Smooth muscle cell (in vitro differentiated cells): Measurements from ENCODE around the gene SCN2A. TPM values are rescaled to one million over a fixed set of nuclear protein-coding genes. Genes with fewer than 3 reads are reported as not detected.

Experiments used
- DNase-seq: peaks from one replicate; lab custom pipeline; 2025; ENCODE audit not compliant: unreplicated experiment; lab: John Stamatoyannopoulos, UW
- H2AFZ ChIP-seq: fragments of 200-600 bp; sonication (generic); 2 replicates; pipeline ENCODE4 v1.6.0; 2016; ENCODE audit warnings: antibody characterized with exemption, low read depth, mild to moderate bottlenecking
- H3F3A ChIP-seq: fragments of 200-600 bp; sonication (generic); 2 replicates; pipeline ENCODE4 v1.6.0; 2017; ENCODE audit warnings: antibody characterized with exemption, low read depth
- H3K27ac ChIP-seq: fragments of 200-600 bp; sonication (generic); 2 replicates; pipeline ENCODE4 v1.5.1; 2016; ENCODE audit warnings: low read depth, mild to moderate bottlenecking
- H3K27me3 ChIP-seq: fragments of 200-600 bp; sonication (generic); 2 replicates; pipeline ENCODE4 v1.6.1; 2016; ENCODE audit warnings: low read depth, mild to moderate bottlenecking
- H3K36me3 ChIP-seq: fragments of 200-600 bp; sonication (generic); 2 replicates; pipeline ENCODE4 v1.5.1; 2016; ENCODE audit warnings: low read depth
- H3K4me1 ChIP-seq: fragments of 200-600 bp; sonication (generic); 2 replicates; pipeline ENCODE4 v1.5.1; 2016; ENCODE audit warnings: low read depth
- H3K4me2 ChIP-seq: fragments of 200-600 bp; sonication (generic); 2 replicates; pipeline ENCODE4 v1.6.0; 2016; ENCODE audit warnings: mild to moderate bottlenecking
- H3K4me3 ChIP-seq: fragments of 200-600 bp; sonication (generic); 2 replicates; pipeline ENCODE4 v1.5.1; 2016; ENCODE audit warnings: mild to moderate bottlenecking
- H3K79me2 ChIP-seq: fragments of 200-600 bp; sonication (generic); 2 replicates; pipeline ENCODE4 v1.6.0; 2016; ENCODE audit warnings: low read depth, mild to moderate bottlenecking
- H3K9ac ChIP-seq: fragments of 200-600 bp; sonication (generic); 2 replicates; pipeline ENCODE4 v1.6.0; 2016; ENCODE audit warnings: low read depth
- H3K9me3 ChIP-seq: fragments of 200-600 bp; sonication (generic); replicated peaks from 2 replicates; pipeline ENCODE4 v1.5.1; 2016; ENCODE audit warnings: low read depth
- H4K20me1 ChIP-seq: fragments of 200-600 bp; sonication (generic); 2 replicates; pipeline ENCODE4 v1.6.0; 2016; ENCODE audit warnings: low read depth
- whole genome bisulfite sequencing: methylation state at CpG from one replicate; pipeline ENCODE4 v1.1.7; 2016; ENCODE audit warnings: low lambda C conversion rate; 5-methylcytosine and 5-hydroxymethylcytosine counted together
- polyA plus RNA-seq: library from polyadenylated mRNA; unstranded; fragments of >200 nt; fragmentation: Nextera tagmentation; extraction: Ambion mirVana; gene quantifications from 2 replicates; pipeline ENCODE4 v1.2.1, GENCODE V29; 2016
- total RNA-seq: library from RNA; depleted of rRNA; stranded (reverse); fragments of >200 nt; gene quantifications from 2 replicates; pipeline ENCODE4 v1.2.3, GENCODE V29; 2014
- TF ChIP-seq, protein P1 (sequence below): fragments of 200-600 bp; sonication (generic); IDR thresholded peaks from 2 replicates; pipeline ENCODE4 v1.5.1; 2017; ENCODE audit warnings: borderline replicate concordance, mild to moderate bottlenecking, antibody characterized with exemption; ENCODE audit not compliant: insufficient read depth, poor library complexity, severe bottlenecking

Gene SCN2A
- total and polyA plus RNA-seq, 2 experiments from 2014 or later = 0.17 to 0.27 TPM

DNA sequence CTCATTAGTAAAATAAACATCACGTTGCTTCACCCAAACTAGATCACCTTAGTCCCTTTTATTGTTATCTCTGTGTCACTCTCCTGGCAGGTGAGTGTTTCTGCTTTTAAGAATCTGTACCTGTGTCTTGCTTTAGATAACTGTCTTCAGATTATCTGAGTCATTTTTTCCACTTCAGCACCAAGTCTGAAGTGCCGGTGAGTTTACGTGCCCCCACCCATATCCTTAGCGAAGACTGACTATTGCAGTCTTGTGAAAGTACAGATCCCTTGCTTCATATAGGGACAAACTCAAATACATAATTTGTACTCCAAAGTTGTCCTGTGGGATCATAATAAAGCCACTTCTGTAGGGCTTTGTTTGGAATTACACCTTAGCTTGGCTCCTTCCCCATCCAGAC is 41.1 kb downstream of the SCN2A start:
- H4K20me1 ChIP-seq = no peaks in the 10 kb centered on the region
- no peaks in the 10 kb centered on the region for H3K79me2 ChIP-seq
- H3K27ac ChIP-seq = no peak overlapping the region
- no peak for DNase-seq
- no peak overlapping the region for H3K4me3 ChIP-seq
- H3F3A ChIP-seq = no peaks in the 10 kb centered on the region
- H3K27me3 ChIP-seq = no peaks in the 10 kb centered on the region
- no peak overlapping the region for H3K9ac ChIP-seq
- H3K4me2 ChIP-seq = no peak overlapping the region
- H3K36me3 ChIP-seq = no peaks in the 10 kb centered on the region
- 85% methylated on average over 4 of the region's 4 CpGs for WGBS
- TF ChIP-seq, protein P1, sequence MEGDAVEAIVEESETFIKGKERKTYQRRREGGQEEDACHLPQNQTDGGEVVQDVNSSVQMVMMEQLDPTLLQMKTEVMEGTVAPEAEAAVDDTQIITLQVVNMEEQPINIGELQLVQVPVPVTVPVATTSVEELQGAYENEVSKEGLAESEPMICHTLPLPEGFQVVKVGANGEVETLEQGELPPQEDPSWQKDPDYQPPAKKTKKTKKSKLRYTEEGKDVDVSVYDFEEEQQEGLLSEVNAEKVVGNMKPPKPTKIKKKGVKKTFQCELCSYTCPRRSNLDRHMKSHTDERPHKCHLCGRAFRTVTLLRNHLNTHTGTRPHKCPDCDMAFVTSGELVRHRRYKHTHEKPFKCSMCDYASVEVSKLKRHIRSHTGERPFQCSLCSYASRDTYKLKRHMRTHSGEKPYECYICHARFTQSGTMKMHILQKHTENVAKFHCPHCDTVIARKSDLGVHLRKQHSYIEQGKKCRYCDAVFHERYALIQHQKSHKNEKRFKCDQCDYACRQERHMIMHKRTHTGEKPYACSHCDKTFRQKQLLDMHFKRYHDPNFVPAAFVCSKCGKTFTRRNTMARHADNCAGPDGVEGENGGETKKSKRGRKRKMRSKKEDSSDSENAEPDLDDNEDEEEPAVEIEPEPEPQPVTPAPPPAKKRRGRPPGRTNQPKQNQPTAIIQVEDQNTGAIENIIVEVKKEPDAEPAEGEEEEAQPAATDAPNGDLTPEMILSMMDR = no peak
- no peak overlapping the region for H2AFZ ChIP-seq
- H3K4me1 ChIP-seq = no peaks in the 10 kb centered on the region
- no peaks in the 10 kb centered on the region for H3K9me3 ChIP-seq

DNA sequence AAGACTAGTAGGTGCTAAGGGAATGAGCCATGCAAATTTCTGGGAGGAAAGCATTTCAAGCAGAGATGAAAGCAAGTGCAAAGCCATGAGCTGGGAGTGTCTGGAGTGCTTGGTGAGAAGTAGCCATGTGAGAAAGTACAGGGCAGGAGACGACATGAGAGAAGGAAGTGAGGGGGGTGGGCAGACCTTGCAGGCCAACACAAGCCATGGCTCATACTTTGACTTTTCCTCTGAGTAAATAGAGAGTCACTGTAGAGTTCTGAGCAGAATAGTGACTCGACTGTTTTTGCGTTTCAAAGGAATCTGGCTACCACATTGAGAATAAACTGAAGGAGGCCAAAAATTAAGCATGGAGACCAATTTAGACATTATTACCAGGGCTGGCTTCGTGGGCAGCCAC is 42.2 kb downstream of the SCN2A start:
- no peaks in the 10 kb centered on the region for H3K27me3 ChIP-seq
- no peak overlapping the region for H3K4me3 ChIP-seq
- DNase-seq = no peak
- no peaks in the 10 kb centered on the region for H4K20me1 ChIP-seq
- H3K79me2 ChIP-seq = no peaks in the 10 kb centered on the region
- WGBS = 80% methylated on average over 4 of the region's 4 CpGs
- no peaks in the 10 kb centered on the region for H3K4me1 ChIP-seq
- no peak overlapping the region for H3K27ac ChIP-seq
- no peaks in the 10 kb centered on the region for H3F3A ChIP-seq
- H2AFZ ChIP-seq = no peak overlapping the region
- H3K9me3 ChIP-seq = no peaks in the 10 kb centered on the region
- H3K4me2 ChIP-seq = no peak overlapping the region
- H3K9ac ChIP-seq = no peak overlapping the region
- TF ChIP-seq, protein P1 = no peak
- no peaks in the 10 kb centered on the region for H3K36me3 ChIP-seq

DNA sequence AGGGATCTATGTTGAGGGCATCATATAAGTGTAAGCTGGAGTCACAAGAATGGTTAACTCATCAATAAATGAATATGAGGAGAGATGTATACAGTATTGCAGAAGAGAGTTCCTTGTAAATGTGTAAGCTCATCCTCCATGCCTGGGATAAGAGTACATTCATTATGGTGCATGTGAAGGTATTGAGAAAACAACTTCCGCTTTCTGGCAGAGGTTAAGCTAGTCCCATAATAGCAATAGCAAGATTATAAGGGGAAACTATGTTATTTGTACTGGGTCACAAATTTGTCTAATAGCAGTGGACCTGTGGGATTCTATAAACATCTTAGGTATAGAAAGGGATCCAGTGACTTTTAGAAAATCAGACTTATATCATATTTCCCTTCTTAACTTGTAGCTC is 44.1 kb downstream of the SCN2A start:
- H3F3A ChIP-seq = no peaks in the 10 kb centered on the region
- H3K36me3 ChIP-seq = no peaks in the 10 kb centered on the region
- H3K4me2 ChIP-seq = no peak overlapping the region
- H3K4me1 ChIP-seq = no peaks in the 10 kb centered on the region
- 97% methylated on average over 1 of the region's 1 CpG for WGBS
- H2AFZ ChIP-seq = no peak overlapping the region
- no peak overlapping the region for H3K4me3 ChIP-seq
- DNase-seq = no peak
- no peaks in the 10 kb centered on the region for H3K79me2 ChIP-seq
- H3K9ac ChIP-seq = no peak overlapping the region
- no peaks in the 10 kb centered on the region for H4K20me1 ChIP-seq
- TF ChIP-seq, protein P1 = no peak
- H3K27me3 ChIP-seq = no peaks in the 10 kb centered on the region
- no peaks in the 10 kb centered on the region for H3K9me3 ChIP-seq
- H3K27ac ChIP-seq = no peak overlapping the region

DNA sequence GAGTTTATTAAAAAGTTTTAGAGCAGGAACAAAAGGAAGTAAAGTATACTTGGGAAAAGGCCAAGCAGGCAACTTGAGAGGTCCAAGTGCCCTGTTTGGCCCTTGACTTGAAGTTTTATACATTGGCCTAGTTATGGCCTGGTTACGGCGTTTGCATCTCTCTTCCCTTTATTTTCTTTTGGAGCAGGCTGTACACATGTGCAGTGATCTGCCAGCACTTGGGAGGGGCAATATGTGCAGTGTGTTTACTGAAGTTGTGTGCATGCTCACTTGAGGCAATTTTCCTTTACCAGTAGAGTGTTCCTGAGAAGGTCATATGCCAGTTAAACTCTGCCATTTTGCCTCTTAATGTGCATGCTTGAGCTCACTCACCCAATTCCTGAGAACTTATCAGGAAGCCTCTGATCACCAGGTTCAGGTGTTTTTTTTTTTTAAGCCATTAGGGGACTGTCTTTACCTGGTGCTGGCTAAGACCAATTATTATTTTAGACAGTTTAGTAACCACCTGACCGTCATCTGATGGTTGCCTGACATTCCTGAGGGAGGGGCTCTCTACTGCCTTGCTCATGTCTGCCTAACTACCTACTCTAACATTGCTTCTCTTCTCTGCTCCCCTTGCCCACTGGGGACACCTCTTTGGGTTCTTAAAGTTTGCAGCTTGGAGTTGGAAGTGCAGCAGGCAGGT is 48.0 kb downstream of the SCN2A start:
- TF ChIP-seq, protein P1 = no peak
- Histone ChIP-seq H2AFZ (no peak overlapping the region), H3K27me3 (no peaks in the 10 kb centered on the region), H3K4me3 (no peak overlapping the region), H3F3A (no peaks in the 10 kb centered on the region), H3K9me3 (no peaks in the 10 kb centered on the region), H3K36me3 (no peaks in the 10 kb centered on the region), H3K79me2 (no peaks in the 10 kb centered on the region), H3K4me2 (no peak overlapping the region), H4K20me1 (no peaks in the 10 kb centered on the region), H3K9ac (no peak overlapping the region), H3K27ac (no peak overlapping the region), H3K4me1 (no peaks in the 10 kb centered on the region)
- 80% methylated on average over 3 of the region's 3 CpGs for WGBS
- no peak for DNase-seq
